Measurements from ENCODE around the gene TMEM240.
"Not testable (repeated sequence)": the region's sequence is repeated elsewhere in the genome, so short reads cannot be mapped to it uniquely, and the experiment has no call there.

GRCh38 chr1:1513675-1514074 lies 26.7 kb downstream of the TMEM240 start:
- TF ChIP-seq, protein P1, sequence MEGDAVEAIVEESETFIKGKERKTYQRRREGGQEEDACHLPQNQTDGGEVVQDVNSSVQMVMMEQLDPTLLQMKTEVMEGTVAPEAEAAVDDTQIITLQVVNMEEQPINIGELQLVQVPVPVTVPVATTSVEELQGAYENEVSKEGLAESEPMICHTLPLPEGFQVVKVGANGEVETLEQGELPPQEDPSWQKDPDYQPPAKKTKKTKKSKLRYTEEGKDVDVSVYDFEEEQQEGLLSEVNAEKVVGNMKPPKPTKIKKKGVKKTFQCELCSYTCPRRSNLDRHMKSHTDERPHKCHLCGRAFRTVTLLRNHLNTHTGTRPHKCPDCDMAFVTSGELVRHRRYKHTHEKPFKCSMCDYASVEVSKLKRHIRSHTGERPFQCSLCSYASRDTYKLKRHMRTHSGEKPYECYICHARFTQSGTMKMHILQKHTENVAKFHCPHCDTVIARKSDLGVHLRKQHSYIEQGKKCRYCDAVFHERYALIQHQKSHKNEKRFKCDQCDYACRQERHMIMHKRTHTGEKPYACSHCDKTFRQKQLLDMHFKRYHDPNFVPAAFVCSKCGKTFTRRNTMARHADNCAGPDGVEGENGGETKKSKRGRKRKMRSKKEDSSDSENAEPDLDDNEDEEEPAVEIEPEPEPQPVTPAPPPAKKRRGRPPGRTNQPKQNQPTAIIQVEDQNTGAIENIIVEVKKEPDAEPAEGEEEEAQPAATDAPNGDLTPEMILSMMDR (IDR thresholded peaks at IDR 0.05; ENCODE audit: borderline replicate concordance, extremely low read depth, low read length, poor library complexity, severe bottlenecking) = not testable (repeated sequence)
- not testable (repeated sequence) for TF ChIP-seq EZH2 (IDR thresholded peaks at IDR 0.05; ENCODE audit: borderline replicate concordance, low read depth, low read length, severe bottlenecking)

Measured in DND-41 (cell line).